HCT116 (cell line): ENCODE data around the gene PADI3. TPM values are rescaled to one million over a fixed set of nuclear protein-coding genes. Genes with fewer than 3 reads are reported as not detected.
A peak's percentile ranks its signal among the peaks of the same experiment; 100 is the strongest.

Source experiments
- ATAC-seq: fragments of 200-7000 bp; cut with Tn5 transposase; 2 replicates; pipeline ENCODE4 v1.9.1; 2020; ENCODE audit warnings: mild to moderate bottlenecking, moderate library complexity
- BruUV-seq: library from RNA; stranded (reverse); fragments of 400-500 nt; replicated peaks from 2 replicates; lab custom pipeline; 2021; lab: Mats Ljungman, UMichigan
- CTCF ChIA-PET: fragments of 300-600 bp; sonication (Branson Sonifier 250); formaldehyde crosslinking; loops from one replicate; lab custom pipeline; 2021; ENCODE audit warnings: antibody characterized with exemption; lab: Charles Lee
- POLR2A ChIA-PET: fragments of 300-600, 350-600 bp; sonication (Branson Sonifier 250); formaldehyde crosslinking; loops from one replicate; lab custom pipeline; 2021; ENCODE audit warnings: antibody characterized with exemption; lab: Charles Lee
- RAD21 ChIA-PET, 2 experiments: fragments of 300-600 bp; sonication (Branson Sonifier 250); formaldehyde crosslinking; loops; one replicate each; lab custom pipeline; 2023; ENCODE audit warnings: low total read pairs in 2 of 2; ENCODE audit not compliant: uncharacterized antibody in 2 of 2, unreplicated experiment in 2 of 2, low non-redundant PET in 1 of 2; lab: Charles Lee
- DNase-seq: peaks from one replicate; pipeline ENCODE4 v3.0.0-alpha.2; 2010; ENCODE audit warnings: low read depth, low spot score
- H2AFZ ChIP-seq: fragments of 200-600 bp; shearing (Covaris generic), sonication (generic); 2 replicates; pipeline ENCODE4 v1.6.1; 2017; ENCODE audit warnings: low read depth, mixed run types, mixed read lengths, antibody characterized with exemption, low read length; ENCODE audit not compliant: poor library complexity, severe bottlenecking
- H3K27ac ChIP-seq: 2 replicates; pipeline ENCODE4 v1.5.1; 2012; ENCODE audit warnings: low read depth, low read length
- H3K27me3 ChIP-seq: fragments of 200-600 bp; sonication (generic); 2 replicates; pipeline ENCODE4 v1.6.1; 2016; ENCODE audit warnings: mixed run types, low read length, mixed read lengths; ENCODE audit not compliant: insufficient read depth
- H3K36me3 ChIP-seq, 2 experiments: fragments of 200-500 bp in 1 of 2; fragments of 200-600 bp in 1 of 2; sonication (Bioruptor generic) in 1 of 2; sonication (generic) in 1 of 2; 2 replicates each; pipeline versions ENCODE4 v1.5.1 to v1.6.1; 2014 to 2016; ENCODE audit warnings: low read length in 2 of 2, inconsistent platforms in 1 of 2, mixed read lengths in 1 of 2, mixed run types in 1 of 2; ENCODE audit not compliant: insufficient read depth in 2 of 2, control insufficient read depth in 1 of 2
- H3K4me1 ChIP-seq, 2 experiments: fragments of 200-600 bp in 1 of 2; sonication (generic) in 1 of 2; 2 replicates each; pipeline versions ENCODE4 v1.5.1 to v1.6.1; 2012 to 2017; ENCODE audit warnings: low read length in 2 of 2, inconsistent platforms in 1 of 2, mild to moderate bottlenecking in 1 of 2, mixed read lengths in 1 of 2, mixed run types in 1 of 2, moderate library complexity in 1 of 2; ENCODE audit not compliant: insufficient read depth in 2 of 2, control insufficient read depth in 1 of 2
- H3K4me2 ChIP-seq: fragments of 200-600 bp; sonication (generic); 2 replicates; pipeline ENCODE4 v1.6.1; 2017; ENCODE audit warnings: mixed run types, low read length, mixed read lengths
- H3K4me3 ChIP-seq, 2 experiments: fragments of 200-600 bp in 1 of 2; sonication (generic) in 1 of 2; replicated peaks in 1 of 2; 2 replicates each; pipeline ENCODE4 v1.5.1; 2011 to 2016; ENCODE audit warnings: low read length in 2 of 2, control low read depth in 1 of 2, low read depth in 1 of 2, mild to moderate bottlenecking in 1 of 2, mixed read lengths in 1 of 2, mixed run types in 1 of 2
- H3K79me2 ChIP-seq: fragments of 200-600 bp; sonication (generic); 2 replicates; pipeline ENCODE4 v1.6.1; 2017; ENCODE audit warnings: mild to moderate bottlenecking, mixed run types, low read length, moderate library complexity, mixed read lengths; ENCODE audit not compliant: insufficient read depth
- H3K9ac ChIP-seq: fragments of 200-600 bp; sonication (generic); 2 replicates; pipeline ENCODE4 v1.6.1; 2016; ENCODE audit warnings: low read length, mixed read lengths
- H3K9me2 ChIP-seq: fragments of 200-600 bp; sonication (generic), shearing (Covaris generic); 2 replicates; pipeline ENCODE4 v1.6.1; 2017; ENCODE audit warnings: mixed run types, mild to moderate bottlenecking, moderate library complexity; ENCODE audit not compliant: insufficient read depth
- H3K9me3 ChIP-seq, 2 experiments: fragments of 200-500 bp in 1 of 2; fragments of 200-600 bp in 1 of 2; sonication (Bioruptor generic) in 1 of 2; sonication (generic) in 1 of 2; 2 replicates each; pipeline ENCODE4 v1.6.1; 2014 to 2017; ENCODE audit warnings: low read length in 2 of 2, mixed read lengths in 2 of 2, inconsistent platforms in 1 of 2, low read depth in 1 of 2, mild to moderate bottlenecking in 1 of 2, mixed run types in 1 of 2, moderate library complexity in 1 of 2; ENCODE audit not compliant: control insufficient read depth in 1 of 2, insufficient read depth in 1 of 2
- H4K20me1 ChIP-seq: fragments of 200-600 bp; sonication (generic), shearing (Covaris generic); 2 replicates; pipeline ENCODE4 v1.6.1; 2017; ENCODE audit warnings: mixed run types, mild to moderate bottlenecking, moderate library complexity; ENCODE audit not compliant: insufficient read depth
- CEBPB ChIP-seq: IDR thresholded peaks from 2 replicates; pipeline ENCODE4 v1.6.1; 2012; ENCODE audit warnings: low read depth
- CTCF ChIP-seq, 3 experiments: fragments of 200-600 bp in 1 of 3; sonication (generic) in 1 of 3; IDR thresholded peaks in 2 of 3; conservative IDR thresholded peaks in 1 of 3; 2 replicates each; pipeline ENCODE4 v1.5.1; 2012 to 2017; ENCODE audit warnings: low read depth in 2 of 3, low read length in 2 of 3, antibody characterized with exemption in 1 of 3, borderline replicate concordance in 1 of 3, control low read depth in 1 of 3, mild to moderate bottlenecking in 1 of 3, mixed read lengths in 1 of 3, mixed run types in 1 of 3, moderate library complexity in 1 of 3; ENCODE audit not compliant: insufficient read depth in 1 of 3
- EZH2phosphoT487 ChIP-seq: fragments of 200-600 bp; IDR thresholded peaks from 2 replicates; pipeline ENCODE4 v1.6.1; 2018; ENCODE audit warnings: antibody characterized with exemption, borderline replicate concordance
- FOSL1 ChIP-seq: IDR thresholded peaks from 2 replicates; pipeline ENCODE4 v1.6.1; 2012; ENCODE audit warnings: low read depth
- JUND ChIP-seq: IDR thresholded peaks from 2 replicates; pipeline ENCODE4 v1.6.1; 2012
- MAX ChIP-seq: IDR thresholded peaks from 2 replicates; pipeline ENCODE4 v1.6.1; 2012
- POLR2AphosphoS5 ChIP-seq: IDR thresholded peaks from 2 replicates; pipeline ENCODE4 v1.6.1; 2011; ENCODE audit warnings: mild to moderate bottlenecking, low read depth, low read length, moderate library complexity
- RAD21 ChIP-seq: IDR thresholded peaks from 2 replicates; pipeline ENCODE4 v1.6.1; 2012; ENCODE audit warnings: low read depth, mild to moderate bottlenecking
- SP1 ChIP-seq: IDR thresholded peaks from 2 replicates; pipeline ENCODE4 v1.6.1; 2012; ENCODE audit warnings: low read depth
- YY1 ChIP-seq: IDR thresholded peaks from 2 replicates; pipeline ENCODE4 v1.6.1; 2011; ENCODE audit warnings: low read length, low read depth, moderate library complexity, mild to moderate bottlenecking; ENCODE audit not compliant: insufficient replicate concordance; ENCODE audit errors: extremely low read depth
- ZBTB33 ChIP-seq: IDR thresholded peaks from 2 replicates; pipeline ENCODE4 v1.6.1; 2011; ENCODE audit warnings: mild to moderate bottlenecking, low read length, moderate library complexity; ENCODE audit not compliant: insufficient replicate concordance; ENCODE audit errors: extremely low read depth
- ZFX ChIP-seq: fragments of 450-650 bp; IDR thresholded peaks from 2 replicates; pipeline ENCODE4 v1.6.1; 2017
- intact Hi-C: fragments of 100-400 bp; cut with micrococcal nuclease; formaldehyde crosslinking; loops from 2 replicates; pipeline ENCODE4 v1.10.0; 2022
- total RNA-seq: library from RNA; stranded (reverse); gene quantifications from one replicate; pipeline ENCODE4 v1.2.1, GENCODE V29; 2021; ENCODE audit not compliant: unreplicated experiment

Gene PADI3
- total RNA-seq, 1 experiment from 2014 or later, result 0.93 TPM

GRCh38 chr1:17207966-17208418 is 40.9 kb upstream of the PADI3 start:
- POLR2A ChIA-PET, result interaction anchor here (1.6 to 2.3 kb wide), 2 partner anchors 17 to 18 kb away, joined by 4 to 6 read pairs; no protein-coding TSS in a partner anchor
- H3K27ac ChIP-seq, result no peak overlapping the region; the same call in 1 of the 2 replicates
- ATAC-seq, result peak; percentile 83
- no peaks in the 10 kb centered on the region for H3K36me3 ChIP-seq
- no peak for TF ChIP-seq RAD21
- peak; percentile 77 for TF ChIP-seq SP1
- TF ChIP-seq ZFX, result no peak
- TF ChIP-seq POLR2AphosphoS5, result peak; percentile 54
- TF ChIP-seq CTCF (IDR thresholded peaks at IDR 0.05 in 2 of 3, conservative IDR thresholded peaks at IDR 0.05 in 1 of 3; ENCODE audit: borderline replicate concordance in 1 of 3, insufficient read depth in 1 of 3, low read depth in 2 of 3, low read length in 2 of 3), result no peak
- no peak for TF ChIP-seq CEBPB
- no peak for TF ChIP-seq YY1
- peak; percentile 44; the same call in 1 of the 2 replicates for TF ChIP-seq MAX
- TF ChIP-seq EZH2phosphoT487, result no peak
- TF ChIP-seq JUND, result peak; percentile 94
- TF ChIP-seq FOSL1, result peak; percentile 91
- TF ChIP-seq ZBTB33, result peak; percentile 23
- TF ChIP-seq, all 23 proteins: peak for 6
- H3K27me3 ChIP-seq, result no peaks in the 10 kb centered on the region
- intact Hi-C loops, result no loop called here
- H3K79me2 ChIP-seq, result no peaks in the 10 kb centered on the region
- H3K4me1 ChIP-seq, result peaks cover 22 to 60% of the 10 kb centered on the region in 2 experiments
- peak overlapping the region; percentile 40; the same call in 1 of the 2 replicates for H3K9ac ChIP-seq
- H3K9me2 ChIP-seq, result no peaks in the 10 kb centered on the region
- no peak overlapping the region for H2AFZ ChIP-seq
- ChIA-PET CTCF (no interaction called here), RAD21 (no interaction called here)
- no TSS peak for BruUV-seq
- peak; percentile 63 for DNase-seq
- H3K4me3 ChIP-seq, result peak overlapping the region in 1 of 2 experiments; percentile 41; a peak in 2 of 4 replicates
- H3K9me3 ChIP-seq, result no peaks in the 10 kb centered on the region
- no peaks in the 10 kb centered on the region for H4K20me1 ChIP-seq
- peak overlapping the region; percentile 71 for H3K4me2 ChIP-seq
